ENCODE measurements around the gene MORC3. TPM values are rescaled to one million over a fixed set of nuclear protein-coding genes. Genes with fewer than 3 reads are reported as not detected.

Gene MORC3
- total RNA-seq, 4 donors from 2014 or later: 39.3 to 64.3 (median 40.5) TPM

DNA sequence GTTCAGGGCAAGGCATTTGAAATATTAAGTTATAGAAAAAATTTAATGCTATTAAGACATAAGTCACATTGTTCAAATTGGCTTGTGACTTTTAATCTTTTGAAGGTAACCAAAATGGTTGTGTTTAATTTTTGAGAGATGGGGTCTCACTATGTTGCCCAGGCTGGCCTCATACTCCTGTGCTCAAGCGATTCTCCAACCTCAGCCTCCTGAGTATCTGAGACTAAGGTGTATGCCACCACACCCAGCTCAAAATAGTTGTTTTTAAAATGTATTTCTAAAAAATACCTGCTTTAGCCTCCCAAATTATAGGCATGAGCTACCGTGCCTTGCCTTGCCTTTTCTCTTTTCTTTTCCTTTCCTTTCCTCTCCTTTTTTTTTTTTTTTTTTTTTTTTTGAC is 39.2 kb downstream of the MORC3 start:
- Histone ChIP-seq H3K4me1 (no peaks in the 10 kb centered on the region), H3K36me3 (peaks cover 0 to 87% (median 36%) of the 10 kb centered on the region in 3 donors), H3K9me3 (no peaks in the 10 kb centered on the region), H3K27ac (no peak overlapping the region), H3K4me3 (no peak overlapping the region), H3K27me3 (no peaks in the 10 kb centered on the region)
- TF ChIP-seq EP300 (IDR thresholded peaks at IDR 0.05) (no peak), POLR2A (IDR thresholded peaks at IDR 0.05) (no peak), CTCF (IDR thresholded peaks at IDR 0.05) (no peak)
- no peak for DNase-seq (ENCODE audit: low spot score in 2 of 2)
- WGBS, 2 donors: 89 to 96% methylated on average over 2 of the region's 2 CpGs

- Histone ChIP-seq H3K27ac (no peak overlapping the region), H3K36me3 (peaks cover 3 to 98% (median 56%) of the 10 kb centered on the region in 3 donors), H3K4me1 (no peaks in the 10 kb centered on the region), H3K4me3 (no peak overlapping the region), H3K27me3 (no peaks in the 10 kb centered on the region), H3K9me3 (no peaks in the 10 kb centered on the region)
- 92% methylated on average over 7 of the region's 7 CpGs for WGBS, 2 donors
- TF ChIP-seq CTCF (IDR thresholded peaks at IDR 0.05): no peak
- no peak for TF ChIP-seq EP300 (IDR thresholded peaks at IDR 0.05)
- no peak for TF ChIP-seq POLR2A (IDR thresholded peaks at IDR 0.05)
- DNase-seq (ENCODE audit: low spot score in 2 of 2): no peak
Observed at GRCh38 chr21:36369064-36369685, 49.2 kb downstream of the MORC3 start.

DNA sequence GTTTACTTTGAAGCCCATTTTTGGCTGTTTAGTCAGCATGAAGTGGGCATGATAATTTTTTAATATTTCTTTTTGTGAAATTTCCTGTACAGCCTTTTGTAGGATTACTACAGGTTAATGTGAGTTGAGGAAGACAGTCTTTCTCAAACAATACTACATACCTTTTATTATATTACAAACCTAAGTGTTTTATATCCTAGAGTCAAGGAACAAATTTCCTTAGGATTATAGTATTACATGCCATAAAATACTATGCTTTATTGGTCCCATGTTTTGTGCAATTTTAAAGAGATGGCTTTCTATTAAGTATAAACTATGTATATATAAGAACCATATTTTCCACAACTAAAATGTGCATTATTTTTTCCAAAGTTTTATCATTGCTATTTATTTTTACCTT is 56.0 kb downstream of the MORC3 start:
- no peaks in the 10 kb centered on the region for H3K9me3 ChIP-seq
- peaks cover 3 to 76% (median 18%) of the 10 kb centered on the region in 3 donors for H3K36me3 ChIP-seq
- no peaks in the 10 kb centered on the region for H3K27me3 ChIP-seq
- no peak for DNase-seq (ENCODE audit: low spot score in 2 of 2)
- no peak overlapping the region for H3K4me3 ChIP-seq
- peaks cover 0 to 11% (median 0%) of the 10 kb centered on the region in 4 donors for H3K4me1 ChIP-seq
- H3K27ac ChIP-seq: no peak overlapping the region
- TF ChIP-seq CTCF (IDR thresholded peaks at IDR 0.05) (no peak), POLR2A (IDR thresholded peaks at IDR 0.05) (no peak), EP300 (IDR thresholded peaks at IDR 0.05) (no peak)

- Histone ChIP-seq H3K27ac (peak overlapping the region; percentile 31 to 81 (median 44)), H3K9me3 (no peaks in the 10 kb centered on the region), H3K36me3 (peaks cover 3 to 61% (median 16%) of the 10 kb centered on the region in 3 donors), H3K27me3 (no peaks in the 10 kb centered on the region), H3K4me1 (peaks cover 0 to 11% (median 0%) of the 10 kb centered on the region in 4 donors), H3K4me3 (no peak overlapping the region)
- DNase-seq (ENCODE audit: low spot score in 2 of 2): no peak
- no peak for TF ChIP-seq EP300 (IDR thresholded peaks at IDR 0.05)
- no peak for TF ChIP-seq CTCF (IDR thresholded peaks at IDR 0.05)
- TF ChIP-seq POLR2A (IDR thresholded peaks at IDR 0.05): no peak
- 45 to 46% methylated on average over 7 of the region's 7 CpGs for WGBS, 2 donors
Observed at GRCh38 chr21:36377391-36377842, 57.4 kb downstream of the MORC3 start.

GRCh38 chr21:36379251-36379650 is 59.3 kb downstream of the MORC3 start:
- Histone ChIP-seq H3K4me1 (peaks cover 0 to 11% (median 0%) of the 10 kb centered on the region in 4 donors), H3K27ac (peak overlapping the region in 1 of 4 donors; percentile 51), H3K9me3 (no peaks in the 10 kb centered on the region), H3K27me3 (no peaks in the 10 kb centered on the region), H3K4me3 (no peak overlapping the region), H3K36me3 (peaks cover 0 to 43% (median 0%) of the 10 kb centered on the region in 3 donors)
- TF ChIP-seq CTCF (IDR thresholded peaks at IDR 0.05) (no peak), EP300 (IDR thresholded peaks at IDR 0.05) (no peak), POLR2A (IDR thresholded peaks at IDR 0.05) (no peak)
- 93 to 97% methylated on average over 6 of the region's 6 CpGs for WGBS, 2 donors
- DNase-seq (ENCODE audit: low spot score in 2 of 2): no peak

Data from tibial nerve (tissue), 4 donors.